Medulla oblongata (tissue), 1 donor: Measurements from ENCODE around the gene GRIFIN.

Experiments used
- DNase-seq: peaks from one replicate; pipeline ENCODE4 v3.0.0-alpha.2; 2015; ENCODE audit errors: extremely low spot score

Gene GRIFIN

GRCh38 chr7:2433713-2434550, 42.3 kb downstream of the GRIFIN start:
- DNase-seq: no peak

DNA sequence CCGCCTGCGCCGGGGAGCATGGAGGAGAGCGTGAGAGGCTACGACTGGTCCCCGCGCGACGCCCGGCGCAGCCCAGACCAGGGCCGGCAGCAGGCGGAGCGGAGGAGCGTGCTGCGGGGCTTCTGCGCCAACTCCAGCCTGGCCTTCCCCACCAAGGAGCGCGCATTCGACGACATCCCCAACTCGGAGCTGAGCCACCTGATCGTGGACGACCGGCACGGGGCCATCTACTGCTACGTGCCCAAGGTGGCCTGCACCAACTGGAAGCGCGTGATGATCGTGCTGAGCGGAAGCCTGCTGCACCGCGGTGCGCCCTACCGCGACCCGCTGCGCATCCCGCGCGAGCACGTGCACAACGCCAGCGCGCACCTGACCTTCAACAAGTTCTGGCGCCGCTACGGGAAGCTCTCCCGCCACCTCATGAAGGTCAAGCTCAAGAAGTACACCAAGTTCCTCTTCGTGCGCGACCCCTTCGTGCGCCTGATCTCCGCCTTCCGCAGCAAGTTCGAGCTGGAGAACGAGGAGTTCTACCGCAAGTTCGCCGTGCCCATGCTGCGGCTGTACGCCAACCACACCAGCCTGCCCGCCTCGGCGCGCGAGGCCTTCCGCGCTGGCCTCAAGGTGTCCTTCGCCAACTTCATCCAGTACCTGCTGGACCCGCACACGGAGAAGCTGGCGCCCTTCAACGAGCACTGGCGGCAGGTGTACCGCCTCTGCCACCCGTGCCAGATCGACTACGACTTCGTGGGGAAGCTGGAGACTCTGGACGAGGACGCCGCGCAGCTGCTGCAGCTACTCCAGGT, 43.1 kb downstream of the GRIFIN start:
- DNase-seq: no peak

DNA sequence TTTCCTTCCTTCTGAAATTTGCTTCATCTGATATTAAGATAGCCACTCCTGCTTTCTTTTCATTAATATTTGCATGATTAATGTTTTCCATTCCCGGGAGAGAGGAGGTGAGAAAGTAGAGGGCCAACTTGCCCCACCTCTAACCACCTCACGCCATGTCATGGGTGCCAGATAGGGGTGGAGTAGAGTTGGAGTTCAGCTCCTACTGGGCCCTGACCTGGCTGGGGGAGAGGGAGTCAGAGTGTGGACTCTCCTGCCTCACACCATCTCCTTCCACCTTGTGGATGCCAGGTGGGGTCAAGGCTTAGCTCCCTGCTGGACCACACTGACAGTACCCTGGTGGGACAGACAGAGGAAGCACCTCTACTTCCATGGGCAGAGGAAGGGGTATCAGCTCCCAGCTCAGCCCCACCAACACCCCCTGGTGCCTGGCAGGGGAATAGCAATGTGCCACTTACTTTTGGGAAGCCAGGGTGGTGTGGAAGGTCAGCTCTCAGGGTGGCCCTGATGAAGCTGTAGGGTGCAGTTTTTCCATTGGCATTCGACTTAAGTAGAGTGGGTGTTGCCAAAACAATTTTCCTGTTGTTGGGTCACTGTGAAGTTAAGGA, 44.8 kb downstream of the GRIFIN start:
- DNase-seq: no peak

- DNase-seq: no peak
These were observed 50.4 kb downstream of the GRIFIN start for GRCh38 chr7:2425749-2426148.
